GM12878 (cell line): ENCODE results near the gene DIP2A. TPM values are rescaled to one million over a fixed set of nuclear protein-coding genes. Genes with fewer than 3 reads are reported as not detected.

Experiments
- ATAC-seq: fragments of 200-7000 bp; cut with Tn5 transposase; 3 replicates; pipeline ENCODE4 v1.9.1; 2020; ENCODE audit warnings: mild to moderate bottlenecking, moderate library complexity
- BruUV-seq: library from RNA; stranded (reverse); fragments of 400-500 nt; replicated peaks from 2 replicates; lab custom pipeline; 2021; lab: Mats Ljungman, UMichigan
- CTCF ChIA-PET: fragments of 300-600 bp; sonication (Branson Sonifier 250); formaldehyde crosslinking; extraction: SDS; loops from one replicate; lab custom pipeline; 2021; ENCODE audit warnings: inconsistent platforms; lab: Yijun Ruan, JAX
- POLR2A ChIA-PET: fragments of 350-600 bp; formaldehyde crosslinking; extraction: SDS; loops from one replicate; lab custom pipeline; 2021; ENCODE audit warnings: inconsistent platforms; lab: Charles Lee
- RAD21 ChIA-PET: fragments of 300-600 bp; sonication (Branson Sonifier 250); formaldehyde crosslinking; loops from one replicate; lab custom pipeline; 2023; ENCODE audit warnings: antibody characterized with exemption; ENCODE audit not compliant: unreplicated experiment; lab: Charles Lee
- SMC1A ChIA-PET: fragments of 300-600 bp; sonication (Branson Sonifier 250); formaldehyde crosslinking; loops from one replicate; lab custom pipeline; 2023; ENCODE audit not compliant: unreplicated experiment, uncharacterized antibody; lab: Charles Lee
- DNase-seq: peaks from one replicate; pipeline ENCODE4 v3.0.0-alpha.2; 2011; ENCODE audit warnings: low read depth, low spot score
- FAIRE-seq: peaks from 3 replicates; lab custom pipeline; 2011; peaks lifted over from hg19 to GRCh38; lab: Jason Lieb, UNC
- H2AFZ ChIP-seq: 2 replicates; pipeline ENCODE4 v1.6.0; 2011; ENCODE audit warnings: low read depth, low read length, control low read depth; ENCODE audit not compliant: control insufficient read depth
- H3K27ac ChIP-seq: 2 replicates; pipeline ENCODE4 v1.5.1; 2011; ENCODE audit warnings: control low read depth; ENCODE audit not compliant: control insufficient read depth, insufficient read depth
- H3K27me3 ChIP-seq, 2 experiments: replicated peaks in 1 of 2; 2 replicates each; pipeline versions ENCODE4 v1.6.0 to v1.6.1; 2011; ENCODE audit warnings: low read length in 1 of 2; ENCODE audit not compliant: control insufficient read depth in 2 of 2, insufficient read depth in 2 of 2
- H3K36me3 ChIP-seq, 2 experiments: 2 replicates each; pipeline ENCODE4 v1.5.1; 2011; ENCODE audit warnings: low read length in 1 of 2; ENCODE audit not compliant: control insufficient read depth in 2 of 2, insufficient read depth in 2 of 2
- H3K4me1 ChIP-seq: 2 replicates; pipeline ENCODE4 v1.6.1; 2011; ENCODE audit warnings: mild to moderate bottlenecking, low read length, moderate library complexity, mixed read lengths; ENCODE audit not compliant: control insufficient read depth, insufficient read depth
- H3K4me2 ChIP-seq: 2 replicates; pipeline ENCODE4 v1.6.0; 2011; ENCODE audit warnings: control low read depth; ENCODE audit not compliant: control insufficient read depth, insufficient read depth
- H3K4me3 ChIP-seq: fragments of 200-600 bp; sonication (generic); 2 replicates; pipeline ENCODE4 v1.5.1; 2016
- H3K79me2 ChIP-seq: 2 replicates; pipeline ENCODE4 v1.6.0; 2011; ENCODE audit warnings: low read length; ENCODE audit not compliant: control insufficient read depth, insufficient read depth
- H3K9ac ChIP-seq: 2 replicates; pipeline ENCODE4 v1.8.0; 2011; ENCODE audit warnings: low read length, control low read depth, mixed read lengths; ENCODE audit not compliant: control insufficient read depth, insufficient read depth
- H3K9me3 ChIP-seq: replicated peaks from 3 replicates; pipeline ENCODE4 v1.5.1; 2011; ENCODE audit warnings: mild to moderate bottlenecking, low read length; ENCODE audit not compliant: control insufficient read depth, insufficient read depth
- H4K20me1 ChIP-seq: 2 replicates; pipeline ENCODE4 v1.6.0; 2011; ENCODE audit not compliant: control insufficient read depth, insufficient read depth
- BACH1 ChIP-seq: fragments of 450-650 bp; IDR thresholded peaks from 2 replicates; pipeline ENCODE4 v1.6.1; 2017; ENCODE audit warnings: mild to moderate bottlenecking, borderline replicate concordance
- CBFB ChIP-seq: IDR thresholded peaks from 2 replicates; pipeline ENCODE4 v1.6.1; 2016; ENCODE audit warnings: antibody characterized with exemption, low read depth
- LARP7 ChIP-seq: fragments of 450-650 bp; IDR thresholded peaks from 2 replicates; pipeline ENCODE4 v1.6.1; 2017; ENCODE audit warnings: mild to moderate bottlenecking
- MTA3 ChIP-seq: IDR thresholded peaks from 2 replicates; pipeline ENCODE4 v1.6.1; 2012; ENCODE audit warnings: low read length, inconsistent platforms, borderline replicate concordance
- NR2C2 ChIP-seq: IDR thresholded peaks from 2 replicates; pipeline ENCODE4 v1.6.1; 2011; ENCODE audit warnings: borderline replicate concordance, low read depth; ENCODE audit not compliant: control insufficient read depth, insufficient read length
- PAX5 ChIP-seq: IDR thresholded peaks from 2 replicates; pipeline ENCODE4 v1.6.1; 2011; ENCODE audit warnings: low read depth, low read length, borderline replicate concordance
- SIN3A ChIP-seq: IDR thresholded peaks from 2 replicates; pipeline ENCODE4 v1.6.1; 2012; ENCODE audit warnings: low read depth, low read length, improper control_type of control experiment
- SMARCA5 ChIP-seq: fragments of 450-650 bp; IDR thresholded peaks from 2 replicates; pipeline ENCODE4 v1.6.1; 2017; ENCODE audit warnings: mild to moderate bottlenecking
- WGBS: methylation state at CpG from one replicate; pipeline ENCODE4 v1.1.6; 2016; ENCODE audit warnings: low lambda C conversion rate; ENCODE audit not compliant: insufficient replicate concordance, insufficient coverage; ENCODE audit errors: missing lambda C conversion rate; 5-methylcytosine and 5-hydroxymethylcytosine counted together
- in situ Hi-C: fragments of 300-500 bp; cut with MboI; formaldehyde crosslinking; loops from 9 replicates; pipeline ENCODE4 v1.14.3; 2018; ENCODE audit warnings: mixed read lengths
- intact Hi-C: fragments of 100-400 bp; cut with micrococcal nuclease; formaldehyde crosslinking; loops from one replicate; pipeline ENCODE4 v1.14.2; 2022; ENCODE audit not compliant: unreplicated experiment
- polyA plus RNA-seq, 11 experiments: library from polyadenylated mRNA; depleted of rRNA in 4 of 11; unstranded in 6 of 11; stranded (reverse) in 5 of 11; fragments of >200 nt; fragmentation: Nextera tagmentation in 4 of 11; fragmentation: Illumina TruSeq in 1 of 11; extraction: Ambion mirVana in 4 of 11; extraction: Trizol in 1 of 11; gene quantifications; 1 replicate in 1 of 11; 2 replicates in 10 of 11; pipeline versions ENCODE4 v1.2.1 to v1.2.3, GENCODE V29; 2011 to 2016; ENCODE audit warnings: inconsistent platforms in 2 of 11, missing spikeins in 2 of 11, low read depth in 1 of 11
- total RNA-seq, 4 experiments: library from RNA; depleted of rRNA in 3 of 4; stranded (reverse); fragments of >200 nt in 3 of 4; fragmentation: Illumina TruSeq in 1 of 4; extraction: Trizol in 1 of 4; gene quantifications; 2 replicates each; pipeline versions ENCODE4 v1.2.1 to v1.2.3, GENCODE V29; 2013 to 2021
- TF ChIP-seq, protein P1 (sequence below): fragments of 450-650 bp; formaldehyde crosslinking; IDR thresholded peaks from 2 replicates; pipeline ENCODE4 v1.4.0; 2022; ENCODE audit warnings: mild to moderate bottlenecking, moderate library complexity
- TF ChIP-seq, protein P2 (sequence below): fragments of 450-650 bp; formaldehyde crosslinking; IDR thresholded peaks from 2 replicates; pipeline ENCODE4 v1.5.0; 2022; ENCODE audit warnings: mild to moderate bottlenecking, missing genetic modification characterization
- TF ChIP-seq, protein P3 (sequence below): fragments of 450-650 bp; IDR thresholded peaks from 2 replicates; pipeline ENCODE4 v1.6.1; 2017; ENCODE audit warnings: antibody characterized with exemption, mild to moderate bottlenecking, moderate library complexity

Gene DIP2A
- total and polyA plus RNA-seq, 10 of the 15 experiments (the other 5 are each of a cell fraction or from before 2014, with no cell fraction given) = 1.7 to 25.5 (median 12.2) TPM

DNA sequence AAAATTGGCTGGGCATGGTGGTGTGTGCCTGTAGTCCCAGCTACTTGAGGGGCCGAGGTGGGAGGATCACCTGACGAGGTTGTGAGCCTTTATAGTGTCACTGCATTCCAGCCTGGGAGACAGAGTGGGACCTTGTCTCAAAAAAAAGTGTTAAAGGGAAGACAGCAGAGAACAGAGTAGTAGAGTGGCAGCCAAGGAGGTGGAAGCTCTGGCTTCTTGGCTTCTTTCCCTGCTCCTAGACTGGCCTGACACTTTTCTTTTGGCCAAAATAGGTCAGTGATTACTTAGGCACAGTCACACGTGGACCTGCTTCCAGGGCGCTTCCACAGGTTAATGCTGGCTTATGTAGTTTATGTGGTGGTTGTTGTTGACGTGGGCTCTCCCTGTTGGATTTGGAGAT lies 3.2 kb downstream of the DIP2A start:
- H3K79me2 ChIP-seq = peaks cover 34% of the 10 kb centered on the region
- in situ Hi-C loops = loop anchor here (5.0 kb wide), 1 partner anchor 50 kb away; no protein-coding TSS in a partner anchor
- no peak overlapping the region for H2AFZ ChIP-seq
- DNase-seq = no peak
- H3K4me1 ChIP-seq = no peaks in the 10 kb centered on the region
- intact Hi-C loops = no loop called here
- no peaks in the 10 kb centered on the region for H3K9me3 ChIP-seq
- no peaks in the 10 kb centered on the region; a peak in 1 of 4 replicates for H3K36me3 ChIP-seq
- no peak overlapping the region for H3K4me3 ChIP-seq
- POLR2A ChIA-PET = interaction anchor here (0.7 kb wide), 1 partner anchor 1291 kb away, joined by 3 read pairs; no protein-coding TSS in a partner anchor
- 0 out of 2 replicates have a peak overlapping the region, but pooled peaks have one; percentile 9 for H3K4me2 ChIP-seq
- no peak overlapping the region for H3K27ac ChIP-seq
- 0 out of 2 replicates have a peak overlapping the region, but pooled peaks have one; percentile 27 for H3K9ac ChIP-seq
- SMC1A ChIA-PET = interaction anchor here (0.7 to 4.4 kb wide), 4 partner anchors 10 to 146 kb away, joined by 3 to 16 read pairs (median 4); no protein-coding TSS in a partner anchor
- H3K27me3 ChIP-seq = no peaks in the 10 kb centered on the region
- no peak for TF ChIP-seq CBFB
- no peak for TF ChIP-seq PAX5
- TF ChIP-seq, protein P1, sequence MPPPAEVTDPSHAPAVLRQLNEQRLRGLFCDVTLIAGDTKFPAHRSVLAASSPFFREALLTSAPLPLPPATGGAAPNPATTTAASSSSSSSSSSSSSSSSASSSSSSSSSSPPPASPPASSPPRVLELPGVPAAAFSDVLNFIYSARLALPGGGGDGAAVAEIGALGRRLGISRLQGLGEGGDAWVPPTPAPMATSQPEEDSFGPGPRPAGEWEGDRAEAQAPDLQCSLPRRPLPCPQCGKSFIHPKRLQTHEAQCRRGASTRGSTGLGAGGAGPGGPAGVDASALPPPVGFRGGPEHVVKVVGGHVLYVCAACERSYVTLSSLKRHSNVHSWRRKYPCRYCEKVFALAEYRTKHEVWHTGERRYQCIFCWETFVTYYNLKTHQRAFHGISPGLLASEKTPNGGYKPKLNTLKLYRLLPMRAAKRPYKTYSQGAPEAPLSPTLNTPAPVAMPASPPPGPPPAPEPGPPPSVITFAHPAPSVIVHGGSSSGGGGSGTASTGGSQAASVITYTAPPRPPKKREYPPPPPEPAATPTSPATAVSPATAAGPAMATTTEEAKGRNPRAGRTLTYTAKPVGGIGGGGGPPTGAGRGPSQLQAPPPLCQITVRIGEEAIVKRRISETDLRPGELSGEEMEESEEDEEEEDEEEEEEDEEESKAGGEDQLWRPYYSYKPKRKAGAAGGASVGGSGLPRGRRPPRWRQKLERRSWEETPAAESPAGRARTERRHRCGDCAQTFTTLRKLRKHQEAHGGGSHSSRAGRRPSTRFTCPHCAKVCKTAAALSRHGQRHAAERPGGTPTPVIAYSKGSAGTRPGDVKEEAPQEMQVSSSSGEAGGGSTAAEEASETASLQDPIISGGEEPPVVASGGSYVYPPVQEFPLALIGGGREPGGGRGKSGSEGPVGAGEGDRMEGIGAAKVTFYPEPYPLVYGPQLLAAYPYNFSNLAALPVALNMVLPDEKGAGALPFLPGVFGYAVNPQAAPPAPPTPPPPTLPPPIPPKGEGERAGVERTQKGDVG (CRISPR knock-in tag) = no peak
- TF ChIP-seq, protein P2, sequence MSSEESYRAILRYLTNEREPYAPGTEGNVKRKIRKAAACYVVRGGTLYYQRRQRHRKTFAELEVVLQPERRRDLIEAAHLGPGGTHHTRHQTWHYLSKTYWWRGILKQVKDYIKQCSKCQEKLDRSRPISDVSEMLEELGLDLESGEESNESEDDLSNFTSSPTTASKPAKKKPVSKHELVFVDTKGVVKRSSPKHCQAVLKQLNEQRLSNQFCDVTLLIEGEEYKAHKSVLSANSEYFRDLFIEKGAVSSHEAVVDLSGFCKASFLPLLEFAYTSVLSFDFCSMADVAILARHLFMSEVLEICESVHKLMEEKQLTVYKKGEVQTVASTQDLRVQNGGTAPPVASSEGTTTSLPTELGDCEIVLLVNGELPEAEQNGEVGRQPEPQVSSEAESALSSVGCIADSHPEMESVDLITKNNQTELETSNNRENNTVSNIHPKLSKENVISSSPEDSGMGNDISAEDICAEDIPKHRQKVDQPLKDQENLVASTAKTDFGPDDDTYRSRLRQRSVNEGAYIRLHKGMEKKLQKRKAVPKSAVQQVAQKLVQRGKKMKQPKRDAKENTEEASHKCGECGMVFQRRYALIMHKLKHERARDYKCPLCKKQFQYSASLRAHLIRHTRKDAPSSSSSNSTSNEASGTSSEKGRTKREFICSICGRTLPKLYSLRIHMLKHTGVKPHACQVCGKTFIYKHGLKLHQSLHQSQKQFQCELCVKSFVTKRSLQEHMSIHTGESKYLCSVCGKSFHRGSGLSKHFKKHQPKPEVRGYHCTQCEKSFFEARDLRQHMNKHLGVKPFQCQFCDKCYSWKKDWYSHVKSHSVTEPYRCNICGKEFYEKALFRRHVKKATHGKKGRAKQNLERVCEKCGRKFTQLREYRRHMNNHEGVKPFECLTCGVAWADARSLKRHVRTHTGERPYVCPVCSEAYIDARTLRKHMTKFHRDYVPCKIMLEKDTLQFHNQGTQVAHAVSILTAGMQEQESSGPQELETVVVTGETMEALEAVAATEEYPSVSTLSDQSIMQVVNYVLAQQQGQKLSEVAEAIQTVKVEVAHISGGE = no peak
- no peak for TF ChIP-seq LARP7
- TF ChIP-seq NR2C2 = no peak
- no peak for TF ChIP-seq MTA3
- TF ChIP-seq BACH1 = no peak
- TF ChIP-seq, protein P3, sequence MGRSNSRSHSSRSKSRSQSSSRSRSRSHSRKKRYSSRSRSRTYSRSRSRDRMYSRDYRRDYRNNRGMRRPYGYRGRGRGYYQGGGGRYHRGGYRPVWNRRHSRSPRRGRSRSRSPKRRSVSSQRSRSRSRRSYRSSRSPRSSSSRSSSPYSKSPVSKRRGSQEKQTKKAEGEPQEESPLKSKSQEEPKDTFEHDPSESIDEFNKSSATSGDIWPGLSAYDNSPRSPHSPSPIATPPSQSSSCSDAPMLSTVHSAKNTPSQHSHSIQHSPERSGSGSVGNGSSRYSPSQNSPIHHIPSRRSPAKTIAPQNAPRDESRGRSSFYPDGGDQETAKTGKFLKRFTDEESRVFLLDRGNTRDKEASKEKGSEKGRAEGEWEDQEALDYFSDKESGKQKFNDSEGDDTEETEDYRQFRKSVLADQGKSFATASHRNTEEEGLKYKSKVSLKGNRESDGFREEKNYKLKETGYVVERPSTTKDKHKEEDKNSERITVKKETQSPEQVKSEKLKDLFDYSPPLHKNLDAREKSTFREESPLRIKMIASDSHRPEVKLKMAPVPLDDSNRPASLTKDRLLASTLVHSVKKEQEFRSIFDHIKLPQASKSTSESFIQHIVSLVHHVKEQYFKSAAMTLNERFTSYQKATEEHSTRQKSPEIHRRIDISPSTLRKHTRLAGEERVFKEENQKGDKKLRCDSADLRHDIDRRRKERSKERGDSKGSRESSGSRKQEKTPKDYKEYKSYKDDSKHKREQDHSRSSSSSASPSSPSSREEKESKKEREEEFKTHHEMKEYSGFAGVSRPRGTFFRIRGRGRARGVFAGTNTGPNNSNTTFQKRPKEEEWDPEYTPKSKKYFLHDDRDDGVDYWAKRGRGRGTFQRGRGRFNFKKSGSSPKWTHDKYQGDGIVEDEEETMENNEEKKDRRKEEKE = no peak
- no peak for TF ChIP-seq SMARCA5
- no peak for TF ChIP-seq SIN3A
- TF ChIP-seq, all 136 proteins: peak for 0
- FAIRE-seq (no peak), ATAC-seq (no peak)
- ChIA-PET CTCF (interaction anchor here (1.3 to 1.5 kb wide), 2 partner anchors 10 to 148 kb away, joined by 3 to 4 read pairs; no protein-coding TSS in a partner anchor), RAD21 (no interaction called here)
- no TSS peak for BruUV-seq
- no peaks in the 10 kb centered on the region for H4K20me1 ChIP-seq
- 95% methylated on average over 5 of the region's 5 CpGs for WGBS
